ENCODE data around the gene CDK5RAP1.

CDK5RAP1 gene

GRCh38 chr20:33318096-33318429 lies 83.3 kb downstream of the CDK5RAP1 start:
- Histone ChIP-seq H3K27me3 (ENCODE audit: control insufficient read depth in 1 of 2, insufficient read depth in 2 of 2, low read length in 2 of 2) (peaks cover 3 to 8% of the 10 kb centered on the region in 2 donors), H3K9me3 (ENCODE audit: control insufficient read depth in 1 of 2, low read length in 2 of 2) (no peaks in the 10 kb centered on the region), H3K4me3 (ENCODE audit: low read depth in 1 of 2, low read length in 2 of 2) (no peak overlapping the region), H3K4me1 (ENCODE audit: control insufficient read depth in 1 of 2, insufficient read depth in 2 of 2, low read length in 2 of 2) (no peaks in the 10 kb centered on the region), H3K9ac (ENCODE audit: low read depth in 1 of 2, low read length in 2 of 2) (no peak overlapping the region), H3K36me3 (ENCODE audit: control insufficient read depth in 1 of 2, insufficient read depth in 2 of 2, low read length in 2 of 2) (no peaks in the 10 kb centered on the region), H3K27ac (ENCODE audit: low read depth, low read length) (no peak overlapping the region)

GRCh38 chr20:33317424-33318095 lies 83.8 kb downstream of the CDK5RAP1 start:
- Histone ChIP-seq H3K4me1 (ENCODE audit: control insufficient read depth in 1 of 2, insufficient read depth in 2 of 2, low read length in 2 of 2) (no peaks in the 10 kb centered on the region), H3K36me3 (ENCODE audit: control insufficient read depth in 1 of 2, insufficient read depth in 2 of 2, low read length in 2 of 2) (no peaks in the 10 kb centered on the region), H3K9ac (ENCODE audit: low read depth in 1 of 2, low read length in 2 of 2) (no peak overlapping the region), H3K4me3 (ENCODE audit: low read depth in 1 of 2, low read length in 2 of 2) (no peak overlapping the region), H3K27ac (ENCODE audit: low read depth, low read length) (no peak overlapping the region), H3K27me3 (ENCODE audit: control insufficient read depth in 1 of 2, insufficient read depth in 2 of 2, low read length in 2 of 2) (peaks cover 3 to 8% of the 10 kb centered on the region in 2 donors), H3K9me3 (ENCODE audit: control insufficient read depth in 1 of 2, low read length in 2 of 2) (no peaks in the 10 kb centered on the region)

- H3K4me1 ChIP-seq (ENCODE audit: control insufficient read depth in 1 of 2, insufficient read depth in 2 of 2, low read length in 2 of 2): no peaks in the 10 kb centered on the region
- H3K4me3 ChIP-seq (ENCODE audit: low read depth in 1 of 2, low read length in 2 of 2): no peak overlapping the region
- H3K27me3 ChIP-seq (ENCODE audit: control insufficient read depth in 1 of 2, insufficient read depth in 2 of 2, low read length in 2 of 2): peaks cover 3 to 8% of the 10 kb centered on the region in 2 donors
- no peak overlapping the region for H3K27ac ChIP-seq (ENCODE audit: low read depth, low read length)
- H3K36me3 ChIP-seq (ENCODE audit: control insufficient read depth in 1 of 2, insufficient read depth in 2 of 2, low read length in 2 of 2): no peaks in the 10 kb centered on the region
- H3K9me3 ChIP-seq (ENCODE audit: control insufficient read depth in 1 of 2, low read length in 2 of 2): no peaks in the 10 kb centered on the region
- H3K9ac ChIP-seq (ENCODE audit: low read depth in 1 of 2, low read length in 2 of 2): no peak overlapping the region
Observed at GRCh38 chr20:33316958-33317357, 84.4 kb downstream of the CDK5RAP1 start.

- H3K4me1 ChIP-seq (ENCODE audit: control insufficient read depth in 1 of 2, insufficient read depth in 2 of 2, low read length in 2 of 2): no peaks in the 10 kb centered on the region
- no peak overlapping the region for H3K4me3 ChIP-seq (ENCODE audit: low read depth in 1 of 2, low read length in 2 of 2)
- peaks cover 3 to 8% of the 10 kb centered on the region in 2 donors for H3K27me3 ChIP-seq (ENCODE audit: control insufficient read depth in 1 of 2, insufficient read depth in 2 of 2, low read length in 2 of 2)
- no peak overlapping the region for H3K9ac ChIP-seq (ENCODE audit: low read depth in 1 of 2, low read length in 2 of 2)
- H3K9me3 ChIP-seq (ENCODE audit: control insufficient read depth in 1 of 2, low read length in 2 of 2): no peaks in the 10 kb centered on the region
- no peaks in the 10 kb centered on the region for H3K36me3 ChIP-seq (ENCODE audit: control insufficient read depth in 1 of 2, insufficient read depth in 2 of 2, low read length in 2 of 2)
- no peak overlapping the region for H3K27ac ChIP-seq (ENCODE audit: low read depth, low read length)
Observed at GRCh38 chr20:33316343-33316742, 85.0 kb downstream of the CDK5RAP1 start.

DNA sequence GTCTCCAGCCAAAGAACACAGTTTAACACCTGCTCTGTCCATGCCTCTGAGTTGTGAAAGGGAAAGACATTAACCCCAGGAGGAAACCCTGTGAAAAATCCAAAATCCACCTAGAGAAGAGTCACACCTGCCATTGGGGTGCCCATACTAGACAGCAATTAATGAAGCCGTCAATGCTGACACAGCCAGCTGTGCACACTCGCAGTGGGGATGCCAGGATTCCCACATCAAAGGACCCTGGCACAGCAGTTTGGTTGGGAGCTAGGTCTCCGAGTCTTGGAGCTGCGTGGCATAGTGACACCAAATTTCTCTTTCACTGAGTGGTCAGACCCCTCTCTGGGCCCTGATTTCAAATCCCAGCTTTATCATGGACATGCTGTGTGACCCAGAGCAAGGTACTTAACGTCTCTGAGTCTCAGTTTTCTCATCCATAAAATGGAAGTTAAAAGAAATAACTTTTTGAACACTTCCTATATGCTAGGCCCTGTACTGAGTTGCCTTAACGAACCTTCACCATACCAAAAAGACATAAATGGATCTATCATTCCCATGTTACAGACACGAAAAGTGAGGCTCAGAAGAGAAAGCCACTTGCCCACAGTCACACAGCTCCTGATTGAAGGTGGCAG lies 87.5 kb downstream of the CDK5RAP1 start:
- no peak overlapping the region for H3K9ac ChIP-seq (ENCODE audit: low read depth in 1 of 2, low read length in 2 of 2)
- no peak overlapping the region for H3K27ac ChIP-seq (ENCODE audit: low read depth, low read length)
- H3K4me1 ChIP-seq (ENCODE audit: control insufficient read depth in 1 of 2, insufficient read depth in 2 of 2, low read length in 2 of 2): no peaks in the 10 kb centered on the region
- H3K4me3 ChIP-seq (ENCODE audit: low read depth in 1 of 2, low read length in 2 of 2): no peak overlapping the region
- H3K36me3 ChIP-seq (ENCODE audit: control insufficient read depth in 1 of 2, insufficient read depth in 2 of 2, low read length in 2 of 2): no peaks in the 10 kb centered on the region
- no peaks in the 10 kb centered on the region for H3K9me3 ChIP-seq (ENCODE audit: control insufficient read depth in 1 of 2, low read length in 2 of 2)
- H3K27me3 ChIP-seq (ENCODE audit: control insufficient read depth in 1 of 2, insufficient read depth in 2 of 2, low read length in 2 of 2): peaks cover 0 to 3% of the 10 kb centered on the region in 2 donors

DNA sequence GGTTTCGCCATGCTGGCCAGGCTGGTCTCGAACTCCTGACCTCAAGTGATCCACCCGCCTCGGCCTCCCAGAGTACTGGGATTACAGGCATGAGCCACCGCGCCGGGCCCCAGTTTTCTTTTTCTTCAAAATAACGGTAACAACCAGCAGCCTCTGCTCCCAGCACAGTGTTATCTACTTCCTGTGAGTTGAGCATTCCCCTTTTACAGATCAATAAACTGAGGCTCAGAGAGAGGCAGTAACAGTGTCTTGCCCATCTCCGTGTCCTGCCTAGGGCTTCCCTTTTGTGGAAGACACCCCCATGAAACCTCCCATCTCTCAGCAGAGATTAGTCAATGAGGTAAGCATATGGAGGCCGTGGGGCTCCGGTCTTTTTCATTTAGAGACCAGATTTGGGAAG lies 88.7 kb downstream of the CDK5RAP1 start:
- Histone ChIP-seq H3K4me3 (ENCODE audit: low read depth in 1 of 2, low read length in 2 of 2) (no peak overlapping the region), H3K27me3 (ENCODE audit: control insufficient read depth in 1 of 2, insufficient read depth in 2 of 2, low read length in 2 of 2) (no peaks in the 10 kb centered on the region), H3K9ac (ENCODE audit: low read depth in 1 of 2, low read length in 2 of 2) (no peak overlapping the region), H3K27ac (ENCODE audit: low read depth, low read length) (no peak overlapping the region), H3K9me3 (ENCODE audit: control insufficient read depth in 1 of 2, low read length in 2 of 2) (no peaks in the 10 kb centered on the region), H3K36me3 (ENCODE audit: control insufficient read depth in 1 of 2, insufficient read depth in 2 of 2, low read length in 2 of 2) (no peaks in the 10 kb centered on the region), H3K4me1 (ENCODE audit: control insufficient read depth in 1 of 2, insufficient read depth in 2 of 2, low read length in 2 of 2) (no peaks in the 10 kb centered on the region)

DNA sequence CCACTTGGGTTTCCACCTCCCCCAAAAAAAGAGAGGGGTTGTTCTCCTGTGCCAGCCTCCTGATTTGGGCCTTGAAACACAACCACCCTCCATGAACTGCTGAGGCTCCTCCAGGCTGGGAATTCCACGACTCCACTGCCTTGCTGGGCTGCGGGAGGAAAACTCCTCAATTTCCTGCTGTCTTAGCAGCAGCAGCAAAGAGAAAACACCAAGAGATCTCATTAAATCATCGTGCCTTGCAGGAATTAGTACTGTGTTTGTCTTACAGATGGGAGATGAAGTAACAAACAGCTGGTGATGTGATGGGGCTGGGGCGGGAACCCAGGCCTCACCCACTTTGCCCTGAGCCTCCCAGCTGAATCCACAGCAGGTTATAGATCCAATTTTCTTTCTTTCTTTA lies 89.3 kb downstream of the CDK5RAP1 start:
- Histone ChIP-seq H3K9me3 (ENCODE audit: control insufficient read depth in 1 of 2, low read length in 2 of 2) (no peaks in the 10 kb centered on the region), H3K4me1 (ENCODE audit: control insufficient read depth in 1 of 2, insufficient read depth in 2 of 2, low read length in 2 of 2) (no peaks in the 10 kb centered on the region), H3K36me3 (ENCODE audit: control insufficient read depth in 1 of 2, insufficient read depth in 2 of 2, low read length in 2 of 2) (no peaks in the 10 kb centered on the region), H3K27me3 (ENCODE audit: control insufficient read depth in 1 of 2, insufficient read depth in 2 of 2, low read length in 2 of 2) (no peaks in the 10 kb centered on the region), H3K4me3 (ENCODE audit: low read depth in 1 of 2, low read length in 2 of 2) (no peak overlapping the region), H3K9ac (ENCODE audit: low read depth in 1 of 2, low read length in 2 of 2) (no peak overlapping the region), H3K27ac (ENCODE audit: low read depth, low read length) (no peak overlapping the region)

GRCh38 chr20:33311011-33311410 lies 90.3 kb downstream of the CDK5RAP1 start:
- no peaks in the 10 kb centered on the region for H3K9me3 ChIP-seq (ENCODE audit: control insufficient read depth in 1 of 2, low read length in 2 of 2)
- H3K36me3 ChIP-seq (ENCODE audit: control insufficient read depth in 1 of 2, insufficient read depth in 2 of 2, low read length in 2 of 2): no peaks in the 10 kb centered on the region

GRCh38 chr20:33310327-33310899 lies 90.9 kb downstream of the CDK5RAP1 start:
- Histone ChIP-seq H3K4me1 (ENCODE audit: control insufficient read depth in 1 of 2, insufficient read depth in 2 of 2, low read length in 2 of 2) (no peaks in the 10 kb centered on the region), H3K4me3 (ENCODE audit: low read depth in 1 of 2, low read length in 2 of 2) (no peak overlapping the region), H3K9me3 (ENCODE audit: control insufficient read depth in 1 of 2, low read length in 2 of 2) (no peaks in the 10 kb centered on the region), H3K27ac (ENCODE audit: low read depth, low read length) (no peak overlapping the region), H3K36me3 (ENCODE audit: control insufficient read depth in 1 of 2, insufficient read depth in 2 of 2, low read length in 2 of 2) (no peaks in the 10 kb centered on the region), H3K27me3 (ENCODE audit: control insufficient read depth in 1 of 2, insufficient read depth in 2 of 2, low read length in 2 of 2) (no peaks in the 10 kb centered on the region), H3K9ac (ENCODE audit: low read depth in 1 of 2, low read length in 2 of 2) (no peak overlapping the region)

More at GRCh38 chr20:33311011-33311410, 90.3 kb downstream of the CDK5RAP1 start:
- no peak overlapping the region for H3K9ac ChIP-seq (ENCODE audit: low read depth in 1 of 2, low read length in 2 of 2)
- no peak overlapping the region for H3K27ac ChIP-seq (ENCODE audit: low read depth, low read length)
- no peaks in the 10 kb centered on the region for H3K4me1 ChIP-seq (ENCODE audit: control insufficient read depth in 1 of 2, insufficient read depth in 2 of 2, low read length in 2 of 2)
- no peaks in the 10 kb centered on the region for H3K27me3 ChIP-seq (ENCODE audit: control insufficient read depth in 1 of 2, insufficient read depth in 2 of 2, low read length in 2 of 2)
- no peak overlapping the region for H3K4me3 ChIP-seq (ENCODE audit: low read depth in 1 of 2, low read length in 2 of 2)

DNA sequence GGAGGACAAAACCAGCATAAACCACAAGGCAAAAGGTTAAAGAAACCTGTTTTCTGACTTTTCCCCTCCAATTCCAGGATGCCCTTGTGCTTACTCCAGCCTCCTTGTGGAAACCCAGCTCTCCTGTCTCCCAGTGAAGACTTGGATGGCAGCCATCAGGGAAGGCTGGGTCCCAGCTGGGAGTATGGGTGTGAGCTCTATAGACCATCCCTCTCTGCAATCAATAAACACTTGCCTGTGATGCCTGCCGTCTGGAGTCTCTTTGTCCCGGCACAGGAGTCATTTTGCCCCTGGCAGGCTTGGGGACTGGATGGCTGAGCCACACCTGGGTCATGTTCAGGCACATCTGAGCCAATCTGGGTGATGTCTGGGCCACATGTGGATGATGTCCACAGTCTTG lies 91.7 kb downstream of the CDK5RAP1 start:
- Histone ChIP-seq H3K27ac (ENCODE audit: low read depth, low read length) (no peak overlapping the region), H3K4me1 (ENCODE audit: control insufficient read depth in 1 of 2, insufficient read depth in 2 of 2, low read length in 2 of 2) (no peaks in the 10 kb centered on the region), H3K27me3 (ENCODE audit: control insufficient read depth in 1 of 2, insufficient read depth in 2 of 2, low read length in 2 of 2) (no peaks in the 10 kb centered on the region), H3K36me3 (ENCODE audit: control insufficient read depth in 1 of 2, insufficient read depth in 2 of 2, low read length in 2 of 2) (no peaks in the 10 kb centered on the region), H3K9me3 (ENCODE audit: control insufficient read depth in 1 of 2, low read length in 2 of 2) (no peaks in the 10 kb centered on the region), H3K9ac (ENCODE audit: low read depth in 1 of 2, low read length in 2 of 2) (no peak overlapping the region), H3K4me3 (ENCODE audit: low read depth in 1 of 2, low read length in 2 of 2) (no peak overlapping the region)
